ENCODE results near the gene GP1BA. TPM values are rescaled to one million over a fixed set of nuclear protein-coding genes. Genes with fewer than 3 reads are reported as not detected.

The GP1BA gene
- total RNA-seq, 1 experiment from 2014 or later = not detected

GRCh38 chr17:4965311-4965986 lies 33.4 kb downstream of the GP1BA start (continued):
- no peak for TF ChIP-seq ZNF532 (CRISPR knock-in tag; IDR thresholded peaks at IDR 0.05; ENCODE audit: borderline replicate concordance)
- no peak for TF ChIP-seq MYBL2 (CRISPR knock-in tag; IDR thresholded peaks at IDR 0.05)
- TF ChIP-seq ZMAT4 (CRISPR knock-in tag; IDR thresholded peaks at IDR 0.05) = no peak
- TF ChIP-seq CTCF (IDR thresholded peaks at IDR 0.05) = no peak

- Mint-ChIP-seq H3K27ac (peak overlapping the region; percentile 90), H3K9me3 (peaks cover 13% of the 10 kb centered on the region), H3K4me1 (peaks cover 22% of the 10 kb centered on the region), H3K27me3 (ENCODE audit: low read depth) (peaks cover 10% of the 10 kb centered on the region), H3K4me3 (no peak overlapping the region), H3K36me3 (peaks cover 20% of the 10 kb centered on the region)
- ChIA-PET CTCF (interaction anchor here (0.9 to 3.2 kb wide), 20 partner anchors 10 to 271 kb away, joined by 3 to 49 read pairs (median 6); partner anchors contain the start of genes ARRB2, C17orf107, CAMTA2 and ENO3), POLR2A (interaction anchor here (0.6 to 4.8 kb wide), 16 partner anchors 9 to 70 kb away, joined by 3 to 45 read pairs (median 4); partner anchors contain the start of genes C17orf107, CAMTA2, CHRNE and ENO3)
- peak; percentile 97 for DNase-seq (ENCODE audit: low spot score)
- peak; percentile 93 for ATAC-seq
- TF ChIP-seq SP1 (CRISPR knock-in tag; conservative IDR thresholded peaks at IDR 0.05) (peak; percentile 63), ETV6 (CRISPR knock-in tag; IDR thresholded peaks at IDR 0.05) (no peak), TEAD4 (CRISPR knock-in tag; IDR thresholded peaks at IDR 0.05) (peak; percentile 66; the same call in 1 of the 2 replicates), CREM (CRISPR knock-in tag; IDR thresholded peaks at IDR 0.05) (peak; percentile 37; the same call in 1 of the 2 replicates), MAX (CRISPR knock-in tag; IDR thresholded peaks at IDR 0.05) (peak; percentile 86), ATF3 (CRISPR knock-in tag; conservative IDR thresholded peaks at IDR 0.05) (no peak), FOXP1 (CRISPR knock-in tag; IDR thresholded peaks at IDR 0.05; ENCODE audit: borderline replicate concordance) (peak; percentile 82; the same call in 1 of the 2 replicates), ZBTB43 (CRISPR knock-in tag; IDR thresholded peaks at IDR 0.05) (0 out of 2 replicates have a peak, but pooled peaks have one; percentile 48), ZNF423 (CRISPR knock-in tag; IDR thresholded peaks at IDR 0.05) (peak; percentile 85), NFE2L1 (CRISPR knock-in tag; IDR thresholded peaks at IDR 0.05) (peak; percentile 81; the same call in 1 of the 2 replicates), ZNF671 (CRISPR knock-in tag; IDR thresholded peaks at IDR 0.05) (no peak), NFYB (CRISPR knock-in tag; conservative IDR thresholded peaks at IDR 0.05; ENCODE audit: low read depth) (peak; percentile 97), ZBTB21 (CRISPR knock-in tag; IDR thresholded peaks at IDR 0.05; ENCODE audit: borderline replicate concordance) (peak; percentile 0; the same call in 1 of the 2 replicates), GRHL2 (CRISPR knock-in tag; IDR thresholded peaks at IDR 0.05; ENCODE audit: insufficient replicate concordance, severe bottlenecking) (no peak), E2F4 (CRISPR knock-in tag; IDR thresholded peaks at IDR 0.05; ENCODE audit: borderline replicate concordance, low read depth) (no peak), HMGXB4 (CRISPR knock-in tag; IDR thresholded peaks at IDR 0.05) (peak; percentile 24; the same call in 1 of the 2 replicates), FOXJ3 (CRISPR knock-in tag; IDR thresholded peaks at IDR 0.05; ENCODE audit: borderline replicate concordance) (no peak), MYBL2 (CRISPR knock-in tag; IDR thresholded peaks at IDR 0.05) (peak; percentile 85; the same call in 1 of the 2 replicates), ZNF121 (CRISPR knock-in tag; IDR thresholded peaks at IDR 0.05) (no peak), GTF2I (CRISPR knock-in tag; conservative IDR thresholded peaks at IDR 0.05) (no peak)
Measured at GRCh38 chr17:4966844-4967538, 34.9 kb downstream of the GP1BA start.
